ENCODE data around the gene ABHD18. TPM values are rescaled to one million over a fixed set of nuclear protein-coding genes. Genes with fewer than 3 reads are reported as not detected.

ABHD18 gene
- 4.4 TPM for polyA plus RNA-seq (2013, experiment 1 of 2)
- polyA plus RNA-seq (2013, experiment 2 of 2): 4.4 TPM

DNA sequence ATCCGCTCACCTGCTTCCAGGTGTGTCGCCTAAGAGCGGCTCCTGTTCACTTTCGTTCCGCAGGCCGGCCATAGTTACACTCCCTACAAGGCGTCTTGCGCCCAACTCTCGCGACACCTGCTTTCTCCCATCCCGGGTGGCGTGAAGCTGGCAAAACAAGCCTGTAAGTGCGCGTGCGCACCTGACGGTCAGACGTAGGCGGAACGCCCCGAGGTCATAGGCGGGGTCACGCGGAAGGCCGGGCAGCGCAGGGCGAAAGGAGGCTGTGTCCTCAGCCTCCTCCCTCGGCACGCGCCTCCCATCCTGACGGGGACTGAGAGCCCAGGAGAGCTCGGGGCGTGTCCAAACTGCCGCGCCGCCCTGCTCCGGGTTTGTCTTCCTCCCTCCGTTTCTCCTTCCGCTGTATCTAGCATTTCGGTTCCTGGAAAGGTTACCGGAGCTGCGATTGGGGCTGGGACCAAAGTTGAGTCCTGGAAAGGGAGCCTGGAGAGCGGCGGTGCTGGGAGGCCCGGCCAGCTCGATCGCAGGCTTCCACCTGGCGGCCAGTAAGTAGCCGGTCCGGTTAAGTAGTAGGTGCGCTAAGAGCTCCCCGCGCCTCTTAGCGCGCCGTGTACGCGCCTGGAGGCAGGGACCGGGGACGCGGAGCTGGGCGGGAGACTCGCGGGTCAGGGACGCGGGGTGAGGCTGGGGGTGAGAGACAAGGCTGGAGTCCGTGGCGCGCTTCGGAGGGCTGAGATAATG lies at the start of gene ABHD18, which contains the start of gene MFSD8:
TSS of gene ABHD18 (plus strand) at position 345 of the 741 bp plus-strand sequence. CDS start 17,550 bp downstream, outside the sequence.
TSS of gene MFSD8 (minus strand) at position 112 of the 741 bp plus-strand sequence. CDS start at position 72, 40 bp downstream.
- Histone ChIP-seq H4K91ac (ENCODE audit: low read length) (peak within 1 kb of the TSS; percentile 87), H4K8ac (ENCODE audit: low read length) (peak within 1 kb of the TSS; percentile 98), H3K27me3 (ENCODE audit: control insufficient read depth in 1 of 2, insufficient read depth in 1 of 2, low read length in 2 of 2) (no peaks in the 10 kb centered on the region), H3K14ac (ENCODE audit: low read length in 2 of 2) (peak within 1 kb of the TSS in 1 of 2 experiments; percentile 89), H3K18ac (ENCODE audit: low read depth in 1 of 2, low read length in 2 of 2) (peak within 1 kb of the TSS; percentile 76 to 84), H2BK12ac (ENCODE audit: low read length in 2 of 2) (peak within 1 kb of the TSS; percentile 19 to 21), H2BK120ac (ENCODE audit: low read depth, low read length) (peak within 1 kb of the TSS; percentile 54), H2BK5ac (ENCODE audit: low read depth, low read length, poor library complexity, severe bottlenecking) (no peak within 1 kb of the TSS), H3K4me2 (ENCODE audit: low read length, poor library complexity, severe bottlenecking) (peak within 1 kb of the TSS; percentile 70), H2AFZ (ENCODE audit: low read depth, low read length) (peak within 1 kb of the TSS; percentile 87), H2BK15ac (ENCODE audit: low read depth, poor library complexity, severe bottlenecking) (peak within 1 kb of the TSS; percentile 91), H3K23ac (ENCODE audit: low read length in 2 of 2) (peak within 1 kb of the TSS in 1 of 2 experiments; percentile 34), H3K4me1 (ENCODE audit: control insufficient read depth, insufficient read depth, low read depth, low read length) (peaks cover 7% of the 10 kb centered on the region), H3K79me1 (replicated peaks; ENCODE audit: low read length, poor library complexity, severe bottlenecking) (peaks cover 15% of the 10 kb centered on the region), H2AK5ac (ENCODE audit: low read length, severe bottlenecking) (no peak within 1 kb of the TSS), H3K27ac (ENCODE audit: low read length, poor library complexity, severe bottlenecking) (peak within 1 kb of the TSS; percentile 96), H3K9me3 (ENCODE audit: control insufficient read depth, low read length) (no peaks in the 10 kb centered on the region), H3K4ac (ENCODE audit: low read depth in 1 of 2, low read length in 2 of 2) (peak within 1 kb of the TSS; percentile 61 to 95), H3K36me3 (ENCODE audit: control insufficient read depth in 1 of 2, insufficient read depth in 2 of 2, low read depth in 1 of 2, low read length in 2 of 2) (peaks cover 0 to 7% of the 10 kb centered on the region in 2 experiments), H3K4me3 (ENCODE audit: insufficient read depth in 1 of 2, low read depth in 1 of 2, low read length in 2 of 2) (peak within 1 kb of the TSS; percentile 70 to 98), H3K9ac (ENCODE audit: low read length) (peak within 1 kb of the TSS; percentile 94)
- DNase-seq: peak; percentile 98
- under 1% methylated on average over 67 of the region's 69 CpGs for WGBS

- Histone ChIP-seq H3K36me3 (ENCODE audit: control insufficient read depth in 1 of 2, insufficient read depth in 2 of 2, low read depth in 1 of 2, low read length in 2 of 2) (peaks cover 2 to 38% of the 10 kb centered on the region in 2 experiments), H2BK120ac (ENCODE audit: low read depth, low read length) (no peak overlapping the region), H3K18ac (ENCODE audit: low read depth in 1 of 2, low read length in 2 of 2) (no peak overlapping the region), H3K4me3 (ENCODE audit: insufficient read depth in 1 of 2, low read depth in 1 of 2, low read length in 2 of 2) (no peak overlapping the region), H4K8ac (ENCODE audit: low read length) (no peak overlapping the region), H3K4ac (ENCODE audit: low read depth in 1 of 2, low read length in 2 of 2) (no peak overlapping the region), H2AFZ (ENCODE audit: low read depth, low read length) (no peak overlapping the region), H3K27ac (ENCODE audit: low read length, poor library complexity, severe bottlenecking) (no peak overlapping the region), H3K14ac (ENCODE audit: low read length in 2 of 2) (no peak overlapping the region), H3K23ac (ENCODE audit: low read length in 2 of 2) (no peak overlapping the region), H2BK5ac (ENCODE audit: low read depth, low read length, poor library complexity, severe bottlenecking) (no peak overlapping the region), H2AK5ac (ENCODE audit: low read length, severe bottlenecking) (no peak overlapping the region), H4K91ac (ENCODE audit: low read length) (no peak overlapping the region), H3K79me1 (replicated peaks; ENCODE audit: low read length, poor library complexity, severe bottlenecking) (no peaks in the 10 kb centered on the region), H2BK15ac (ENCODE audit: low read depth, poor library complexity, severe bottlenecking) (no peak overlapping the region), H3K4me2 (ENCODE audit: low read length, poor library complexity, severe bottlenecking) (no peak overlapping the region), H3K9me3 (ENCODE audit: control insufficient read depth, low read length) (no peaks in the 10 kb centered on the region), H3K27me3 (ENCODE audit: control insufficient read depth in 1 of 2, insufficient read depth in 1 of 2, low read length in 2 of 2) (no peaks in the 10 kb centered on the region), H3K9ac (ENCODE audit: low read length) (no peak overlapping the region), H2BK12ac (ENCODE audit: low read length in 2 of 2) (no peak overlapping the region), H3K4me1 (ENCODE audit: control insufficient read depth, insufficient read depth, low read depth, low read length) (no peaks in the 10 kb centered on the region)
- no peak for DNase-seq
- 100% methylated on average over 1 of the region's 3 CpGs for WGBS
Measured at GRCh38 chr4:127916512-127916911, 48.7 kb upstream of the ABHD18 start.

- Histone ChIP-seq H3K4me1 (ENCODE audit: control insufficient read depth, insufficient read depth, low read depth, low read length) (no peaks in the 10 kb centered on the region), H2BK15ac (ENCODE audit: low read depth, poor library complexity, severe bottlenecking) (no peak overlapping the region), H4K91ac (ENCODE audit: low read length) (no peak overlapping the region), H3K4me3 (ENCODE audit: insufficient read depth in 1 of 2, low read depth in 1 of 2, low read length in 2 of 2) (no peak overlapping the region), H2BK120ac (ENCODE audit: low read depth, low read length) (no peak overlapping the region), H2BK12ac (ENCODE audit: low read length in 2 of 2) (no peak overlapping the region), H3K4ac (ENCODE audit: low read depth in 1 of 2, low read length in 2 of 2) (no peak overlapping the region), H2AK5ac (ENCODE audit: low read length, severe bottlenecking) (no peak overlapping the region), H3K23ac (ENCODE audit: low read length in 2 of 2) (no peak overlapping the region), H3K14ac (ENCODE audit: low read length in 2 of 2) (no peak overlapping the region), H3K27ac (ENCODE audit: low read length, poor library complexity, severe bottlenecking) (no peak overlapping the region), H3K27me3 (ENCODE audit: control insufficient read depth in 1 of 2, insufficient read depth in 1 of 2, low read length in 2 of 2) (no peaks in the 10 kb centered on the region), H3K4me2 (ENCODE audit: low read length, poor library complexity, severe bottlenecking) (no peak overlapping the region), H3K79me1 (replicated peaks; ENCODE audit: low read length, poor library complexity, severe bottlenecking) (no peaks in the 10 kb centered on the region), H2AFZ (ENCODE audit: low read depth, low read length) (no peak overlapping the region), H3K9me3 (ENCODE audit: control insufficient read depth, low read length) (no peaks in the 10 kb centered on the region), H3K36me3 (ENCODE audit: control insufficient read depth in 1 of 2, insufficient read depth in 2 of 2, low read depth in 1 of 2, low read length in 2 of 2) (peaks cover 2 to 38% of the 10 kb centered on the region in 2 experiments), H3K18ac (ENCODE audit: low read depth in 1 of 2, low read length in 2 of 2) (no peak overlapping the region), H3K9ac (ENCODE audit: low read length) (no peak overlapping the region), H4K8ac (ENCODE audit: low read length) (no peak overlapping the region), H2BK5ac (ENCODE audit: low read depth, low read length, poor library complexity, severe bottlenecking) (no peak overlapping the region)
- no peak for DNase-seq
Measured at GRCh38 chr4:127917151-127917550, 48.1 kb upstream of the ABHD18 start.

GRCh38 chr4:127920521-127920920 lies 44.7 kb upstream of the ABHD18 start:
- Histone ChIP-seq H3K23ac (ENCODE audit: low read length in 2 of 2) (no peak overlapping the region), H3K79me1 (replicated peaks; ENCODE audit: low read length, poor library complexity, severe bottlenecking) (no peaks in the 10 kb centered on the region), H4K8ac (ENCODE audit: low read length) (no peak overlapping the region), H2AFZ (ENCODE audit: low read depth, low read length) (no peak overlapping the region), H3K18ac (ENCODE audit: low read depth in 1 of 2, low read length in 2 of 2) (no peak overlapping the region), H3K4me2 (ENCODE audit: low read length, poor library complexity, severe bottlenecking) (no peak overlapping the region), H3K14ac (ENCODE audit: low read length in 2 of 2) (no peak overlapping the region), H2BK15ac (ENCODE audit: low read depth, poor library complexity, severe bottlenecking) (no peak overlapping the region), H2BK120ac (ENCODE audit: low read depth, low read length) (no peak overlapping the region), H3K4ac (ENCODE audit: low read depth in 1 of 2, low read length in 2 of 2) (no peak overlapping the region), H3K36me3 (ENCODE audit: control insufficient read depth in 1 of 2, insufficient read depth in 2 of 2, low read depth in 1 of 2, low read length in 2 of 2) (peaks cover 2 to 38% of the 10 kb centered on the region in 2 experiments), H3K9me3 (ENCODE audit: control insufficient read depth, low read length) (no peaks in the 10 kb centered on the region), H2BK5ac (ENCODE audit: low read depth, low read length, poor library complexity, severe bottlenecking) (no peak overlapping the region), H2BK12ac (ENCODE audit: low read length in 2 of 2) (no peak overlapping the region), H3K27me3 (ENCODE audit: control insufficient read depth in 1 of 2, insufficient read depth in 1 of 2, low read length in 2 of 2) (no peaks in the 10 kb centered on the region), H3K4me3 (ENCODE audit: insufficient read depth in 1 of 2, low read depth in 1 of 2, low read length in 2 of 2) (peak overlapping the region in 1 of 2 experiments; percentile 6), H4K91ac (ENCODE audit: low read length) (no peak overlapping the region), H3K9ac (ENCODE audit: low read length) (peak overlapping the region; percentile 60), H3K27ac (ENCODE audit: low read length, poor library complexity, severe bottlenecking) (no peak overlapping the region), H3K4me1 (ENCODE audit: control insufficient read depth, insufficient read depth, low read depth, low read length) (no peaks in the 10 kb centered on the region), H2AK5ac (ENCODE audit: low read length, severe bottlenecking) (no peak overlapping the region)
- WGBS: 100% methylated on average over 3 of the region's 3 CpGs
- no peak for DNase-seq

Data from mesenchymal stem cell (in vitro differentiated cells and primary cell).